Naive thymus-derived CD8-positive, alpha-beta T cell (primary cell): ENCODE results near the gene SNX12. TPM values are rescaled to one million over a fixed set of nuclear protein-coding genes. Genes with fewer than 3 reads are reported as not detected.

ENCODE experiments used
- ATAC-seq, 2 donors: fragments of 150-1000 bp; cut with Tn5 transposase in 1 of 2; sonication (Bioruptor Pico), chemical (Tn5 transposase) in 1 of 2; 1 replicate in 1 of 2; 2 replicates in 1 of 2; pipeline ENCODE4 v1.10.0; 2021; ENCODE audit warnings: mild to moderate bottlenecking in 2 of 2, moderate library complexity in 2 of 2
- POLR2A ChIA-PET: fragments of 350-600 bp; sonication (Branson Sonifier 250); formaldehyde crosslinking; loops from one replicate; lab custom pipeline; 2021; ENCODE audit warnings: antibody characterized with exemption; lab: Charles Lee
- DNase-seq, 10 donors: peaks; one replicate each; pipeline versions ENCODE4 v3.0.0 to v3.0.0-alpha.2; 2020 to 2022
- H3K27ac Mint-ChIP-seq, 10 donors: one replicate each; pipeline ENCODE4 v1.8.0; 2020 to 2022; ENCODE audit warnings: mild to moderate bottlenecking in 10 of 10, mixed read lengths in 10 of 10, moderate library complexity in 4 of 10, inconsistent platforms in 1 of 10
- H3K27me3 Mint-ChIP-seq, 5 donors: one replicate each; pipeline ENCODE4 v1.8.0; 2021 to 2022; ENCODE audit warnings: mixed read lengths in 5 of 5
- H3K36me3 Mint-ChIP-seq, 3 donors: one replicate each; pipeline ENCODE4 v1.8.0; 2020 to 2022; ENCODE audit warnings: mixed read lengths in 3 of 3, mild to moderate bottlenecking in 2 of 3, inconsistent platforms in 1 of 3
- H3K4me1 Mint-ChIP-seq, 4 donors: one replicate each; pipeline ENCODE4 v1.8.0; 2021 to 2022; ENCODE audit warnings: mixed read lengths in 4 of 4
- H3K4me3 Mint-ChIP-seq, 10 donors: one replicate each; pipeline ENCODE4 v1.8.0; 2020 to 2022; ENCODE audit warnings: mild to moderate bottlenecking in 10 of 10, mixed read lengths in 10 of 10, moderate library complexity in 6 of 10, inconsistent platforms in 1 of 10
- H3K9me3 Mint-ChIP-seq, 9 donors: one replicate each; pipeline ENCODE4 v1.8.0; 2020 to 2022; ENCODE audit warnings: mixed read lengths in 9 of 9, mild to moderate bottlenecking in 3 of 9, inconsistent platforms in 1 of 9, moderate library complexity in 1 of 9
- polyA plus RNA-seq, 3 donors: library from polyadenylated mRNA; unstranded; fragments of 300-500 nt; fragmentation: Illumina TruSeq; gene quantifications; one replicate each; pipeline ENCODE4 v1.2.3, GENCODE V29; 2021
- total RNA-seq, 8 experiments: library from RNA in 2 of 8; stranded (reverse) in 2 of 8; gene quantifications; one replicate each; pipeline ENCODE4 v1.2.3 and lab custom pipeline; 2021 to 2026

The SNX12 gene
- total and polyA plus RNA-seq, 5 experiments from 2014 or later: 2.4 to 29.8 (median 4.2) TPM

- Mint-ChIP-seq H3K4me3 (peak overlapping the region; percentile 73 to 88 (median 80)), H3K27me3 (no peaks in the 10 kb centered on the region)
Measured at GRCh38 chrX:71103110-71103983, 35.2 kb upstream of the SNX12 start.

GRCh38 chrX:71102292-71102691, 34.2 kb upstream of the SNX12 start:
- H3K36me3 Mint-ChIP-seq: peaks cover 0 to 21% (median 5%) of the 10 kb centered on the region in 3 donors
- no peaks in the 10 kb centered on the region for H3K9me3 Mint-ChIP-seq
- peak overlapping the region in 7 of 10 donors; percentile 12 to 88 (median 66) for H3K4me3 Mint-ChIP-seq
- ATAC-seq (no peak), DNase-seq (no peak)
- POLR2A ChIA-PET: interaction anchor here (0.9 to 10.6 kb wide), 10 partner anchors 9 to 264 kb away, joined by 3 to 134 read pairs (median 5); partner anchors contain the start of genes IL2RG, MED12 and TAF1
- H3K27ac Mint-ChIP-seq: peak overlapping the region; percentile 90 to 97 (median 94)
- no peaks in the 10 kb centered on the region for H3K27me3 Mint-ChIP-seq
- peaks cover 36 to 89% (median 85%) of the 10 kb centered on the region in 4 donors for H3K4me1 Mint-ChIP-seq

More at GRCh38 chrX:71103110-71103983, 35.2 kb upstream of the SNX12 start:
- Mint-ChIP-seq H3K4me1 (peaks cover 39 to 90% (median 89%) of the 10 kb centered on the region in 4 donors), H3K36me3 (peaks cover 0 to 31% (median 10%) of the 10 kb centered on the region in 3 donors), H3K9me3 (no peaks in the 10 kb centered on the region), H3K27ac (peak overlapping the region; percentile 90 to 97 (median 94))
- DNase-seq (peak; percentile 28 to 78 (median 50)), ATAC-seq (peak; percentile 41 to 58)
- POLR2A ChIA-PET: interaction anchor here (0.9 to 10.6 kb wide), 9 partner anchors 8 to 430 kb away, joined by 3 to 134 read pairs (median 5); partner anchors contain the start of genes IL2RG, MED12, NONO and OGT

DNA sequence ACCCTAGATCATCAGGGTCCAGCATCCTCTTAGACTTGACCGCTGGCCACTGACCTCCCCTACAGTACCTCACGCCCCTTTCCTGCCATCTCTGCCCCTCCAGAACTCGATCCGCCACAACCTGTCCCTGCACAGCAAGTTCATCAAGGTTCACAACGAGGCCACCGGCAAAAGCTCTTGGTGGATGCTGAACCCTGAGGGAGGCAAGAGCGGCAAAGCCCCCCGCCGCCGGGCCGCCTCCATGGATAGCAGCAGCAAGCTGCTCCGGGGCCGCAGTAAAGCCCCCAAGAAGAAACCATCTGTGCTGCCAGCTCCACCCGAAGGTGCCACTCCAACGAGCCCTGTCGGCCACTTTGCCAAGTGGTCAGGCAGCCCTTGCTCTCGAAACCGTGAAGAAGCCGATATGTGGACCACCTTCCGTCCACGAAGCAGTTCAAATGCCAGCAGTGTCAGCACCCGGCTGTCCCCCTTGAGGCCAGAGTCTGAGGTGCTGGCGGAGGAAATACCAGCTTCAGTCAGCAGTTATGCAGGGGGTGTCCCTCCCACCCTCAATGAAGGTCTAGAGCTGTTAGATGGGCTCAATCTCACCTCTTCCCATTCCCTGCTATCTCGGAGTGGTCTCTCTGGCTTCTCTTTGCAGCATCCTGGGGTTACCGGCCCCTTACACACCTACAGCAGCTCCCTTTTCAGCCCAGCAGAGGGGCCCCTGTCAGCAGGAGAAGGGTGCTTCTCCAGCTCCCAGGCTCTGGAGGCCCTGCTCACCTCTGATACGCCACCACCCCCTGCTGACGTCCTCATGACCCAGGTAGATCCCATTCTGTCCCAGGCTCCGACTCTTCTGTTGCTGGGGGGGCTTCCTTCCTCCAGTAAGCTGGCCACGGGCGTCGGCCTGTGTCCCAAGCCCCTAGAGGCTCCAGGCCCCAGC, 32.7 kb upstream of the SNX12 start:
- peaks cover 28 to 83% (median 79%) of the 10 kb centered on the region in 4 donors for H3K4me1 Mint-ChIP-seq
- H3K9me3 Mint-ChIP-seq: no peaks in the 10 kb centered on the region
- H3K27ac Mint-ChIP-seq: peak overlapping the region; percentile 77 to 97 (median 93)
- H3K36me3 Mint-ChIP-seq: peaks cover 0 to 7% (median 1%) of the 10 kb centered on the region in 3 donors
- peak overlapping the region in 6 of 10 donors; percentile 28 to 77 (median 51) for H3K4me3 Mint-ChIP-seq
- no peaks in the 10 kb centered on the region for H3K27me3 Mint-ChIP-seq
- ATAC-seq: peak; percentile 35 to 45
- POLR2A ChIA-PET: interaction anchor here (0.6 to 10.6 kb wide), 13 partner anchors 9 to 265 kb away, joined by 3 to 134 read pairs (median 5); partner anchors contain the start of genes IL2RG, MED12, SNX12 and TAF1
- DNase-seq: peak in 4 of 10 donors; percentile 14 to 70 (median 24)

DNA sequence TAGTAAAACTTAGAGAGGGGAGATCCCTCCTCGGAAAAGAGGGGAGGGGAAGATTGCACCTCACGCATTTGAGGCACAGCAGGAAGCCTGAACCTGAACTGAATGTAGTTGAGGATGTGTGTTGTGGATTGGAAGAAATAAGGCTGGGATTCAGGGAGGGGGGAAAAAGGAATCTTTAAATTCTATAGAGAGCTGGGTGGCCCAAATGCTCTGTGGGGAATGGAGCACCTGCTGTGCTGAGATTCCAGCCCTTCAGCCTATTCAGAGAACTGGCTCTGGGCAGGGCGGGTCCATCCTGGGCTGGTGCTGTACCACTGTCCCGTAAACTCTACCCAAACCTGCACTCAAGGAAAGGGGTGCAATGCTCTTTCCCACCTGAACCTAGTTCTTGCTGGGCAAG, 31.6 kb upstream of the SNX12 start:
- ATAC-seq (no peak), DNase-seq (no peak)
- H3K4me1 Mint-ChIP-seq: peaks cover 27 to 81% (median 77%) of the 10 kb centered on the region in 4 donors
- peak overlapping the region in 9 of 10 donors; percentile 64 to 92 (median 84) for H3K27ac Mint-ChIP-seq
- H3K36me3 Mint-ChIP-seq: peaks cover 0 to 3% (median 0%) of the 10 kb centered on the region in 3 donors
- H3K4me3 Mint-ChIP-seq: peak overlapping the region in 8 of 10 donors; percentile 13 to 71 (median 54)
- POLR2A ChIA-PET: interaction anchor here (1.0 to 10.6 kb wide), 8 partner anchors 8 to 267 kb away, joined by 3 to 134 read pairs (median 12); partner anchors contain the start of genes IL2RG, MED12 and TAF1
- no peaks in the 10 kb centered on the region for H3K9me3 Mint-ChIP-seq
- no peaks in the 10 kb centered on the region for H3K27me3 Mint-ChIP-seq

DNA sequence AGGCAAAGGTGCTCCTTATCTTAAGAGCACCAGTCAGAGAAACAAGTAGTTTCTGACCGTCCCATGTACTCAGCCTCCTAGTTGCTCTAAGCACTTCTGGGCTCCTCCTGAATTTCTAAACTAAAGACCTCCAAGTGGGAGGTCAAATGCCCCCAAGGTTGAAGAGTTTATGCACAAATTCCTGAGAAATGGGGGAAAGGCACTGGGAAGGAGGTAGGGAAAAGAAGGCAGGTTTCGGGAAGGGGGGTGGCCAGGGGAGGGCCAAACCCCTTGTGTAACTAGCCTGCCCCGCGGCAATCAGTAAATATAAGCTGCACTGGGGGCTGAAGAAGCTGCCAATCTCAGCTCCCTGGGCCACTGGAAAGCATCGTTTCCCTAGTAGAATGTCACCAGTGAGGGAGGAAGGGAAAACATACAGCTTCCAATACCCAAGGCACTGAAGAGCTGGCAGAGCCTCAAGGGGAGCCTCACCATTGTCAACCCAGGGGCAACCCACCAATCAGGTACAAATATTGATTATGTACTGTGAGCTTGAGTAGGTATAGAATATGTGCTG, 30.9 kb upstream of the SNX12 start:
- no peak for ATAC-seq
- no peaks in the 10 kb centered on the region for H3K27me3 Mint-ChIP-seq
- H3K4me1 Mint-ChIP-seq: peaks cover 26 to 74% (median 70%) of the 10 kb centered on the region in 4 donors
- no peak for DNase-seq
- peaks cover 0 to 3% (median 0%) of the 10 kb centered on the region in 3 donors for H3K36me3 Mint-ChIP-seq
- H3K9me3 Mint-ChIP-seq: no peaks in the 10 kb centered on the region
- peak overlapping the region in 6 of 10 donors; percentile 13 to 71 (median 54) for H3K4me3 Mint-ChIP-seq
- POLR2A ChIA-PET: interaction anchor here (1.0 to 10.6 kb wide), 7 partner anchors 9 to 267 kb away, joined by 3 to 134 read pairs (median 11); partner anchors contain the start of genes IL2RG, MED12 and TAF1
- H3K27ac Mint-ChIP-seq: peak overlapping the region in 8 of 10 donors; percentile 64 to 91 (median 85)

GRCh38 chrX:71098302-71098701, 30.2 kb upstream of the SNX12 start:
- H3K9me3 Mint-ChIP-seq: no peaks in the 10 kb centered on the region
- H3K4me3 Mint-ChIP-seq: peak overlapping the region; percentile 16 to 71 (median 59)
- peak; percentile 42 to 43 for ATAC-seq
- POLR2A ChIA-PET: interaction anchor here (1.1 to 1.3 kb wide), 2 partner anchors 20 to 31 kb away, joined by 3 to 4 read pairs; partner anchors contain the start of gene MED12
- peak; percentile 64 to 90 (median 75) for DNase-seq
- H3K27ac Mint-ChIP-seq: peak overlapping the region in 9 of 10 donors; percentile 25 to 87 (median 82)
- H3K36me3 Mint-ChIP-seq: peaks cover 0 to 3% (median 0%) of the 10 kb centered on the region in 3 donors
- H3K27me3 Mint-ChIP-seq: no peaks in the 10 kb centered on the region
- H3K4me1 Mint-ChIP-seq: peaks cover 22 to 66% (median 63%) of the 10 kb centered on the region in 4 donors

GRCh38 chrX:71096760-71097032, 28.6 kb upstream of the SNX12 start:
- POLR2A ChIA-PET: interaction anchor here (1.2 to 2.1 kb wide), 7 partner anchors 9 to 86 kb away, joined by 3 to 17 read pairs (median 5); partner anchors contain the start of genes IL2RG, MED12 and SNX12

DNA sequence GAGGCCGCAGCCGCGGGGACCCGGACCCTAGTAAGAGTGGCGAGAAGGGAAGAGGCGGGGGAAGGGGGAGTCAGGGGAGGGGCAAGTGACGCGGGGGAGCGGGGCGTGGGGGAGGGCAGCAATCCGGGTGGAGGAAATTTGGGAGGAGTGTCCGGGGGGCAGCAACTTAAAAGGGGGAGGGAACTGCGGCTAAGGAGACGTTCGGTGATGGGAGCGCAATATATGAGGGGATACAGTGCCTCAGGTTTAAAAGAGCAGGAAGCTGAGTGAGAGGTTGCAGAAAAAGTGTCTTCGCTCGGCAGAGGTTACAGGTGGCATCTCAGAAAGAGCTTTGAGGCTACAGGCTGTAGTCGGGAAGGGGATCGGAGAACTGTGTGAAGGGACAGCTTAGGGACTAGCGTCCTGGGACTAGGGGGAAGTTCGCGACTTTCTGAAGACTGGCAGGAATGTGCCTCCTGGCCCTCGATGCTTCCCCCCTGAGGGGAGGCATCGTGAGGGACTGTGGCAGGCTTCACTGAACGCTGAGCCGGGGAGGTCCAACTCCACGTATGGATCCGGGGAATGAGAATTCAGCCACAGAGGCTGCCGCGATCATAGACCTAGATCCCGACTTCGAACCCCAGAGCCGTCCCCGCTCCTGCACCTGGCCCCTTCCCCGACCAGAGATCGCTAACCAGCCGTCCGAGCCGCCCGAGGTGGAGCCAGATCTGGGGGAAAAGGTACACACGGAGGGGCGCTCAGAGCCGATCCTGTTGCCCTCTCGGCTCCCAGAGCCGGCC, 28.0 kb upstream of the SNX12 start:
- DNase-seq: peak in 5 of 10 donors; percentile 55 to 85 (median 71)

More at GRCh38 chrX:71096760-71097032, 28.6 kb upstream of the SNX12 start:
- ATAC-seq: no peak
- Mint-ChIP-seq H3K27me3 (no peaks in the 10 kb centered on the region), H3K4me3 (peak overlapping the region; percentile 91 to 96 (median 94)), H3K4me1 (peaks cover 20 to 52% (median 48%) of the 10 kb centered on the region in 4 donors), H3K36me3 (peaks cover 0 to 3% (median 0%) of the 10 kb centered on the region in 3 donors), H3K27ac (peak overlapping the region in 9 of 10 donors; percentile 43 to 99 (median 96)), H3K9me3 (no peaks in the 10 kb centered on the region)
- DNase-seq: no peak

GRCh38 chrX:71095555-71095980, 27.4 kb upstream of the SNX12 start, which contains the start of gene FOXO4:
Gene FOXO4 (plus strand): TSS chrX:71095851. CDS start chrX:71096529, 678 bp downstream.
- Mint-ChIP-seq H3K4me1 (peaks cover 11 to 41% (median 37%) of the 10 kb centered on the region in 4 donors), H3K27me3 (no peaks in the 10 kb centered on the region), H3K9me3 (no peaks in the 10 kb centered on the region), H3K27ac (peak within 1 kb of the TSS; percentile 84 to 99 (median 96)), H3K4me3 (peak within 1 kb of the TSS; percentile 91 to 96 (median 94)), H3K36me3 (no peaks in the 10 kb centered on the region)
- DNase-seq (peak; percentile 74 to 94 (median 87)), ATAC-seq (peak; percentile 83 to 86)
- POLR2A ChIA-PET: interaction anchor here (1.2 to 2.1 kb wide), 6 partner anchors 10 to 87 kb away, joined by 3 to 17 read pairs (median 6); partner anchors contain the start of genes IL2RG, MED12 and SNX12

More for the DNA sequence above, 28.0 kb upstream of the SNX12 start:
- H3K4me1 Mint-ChIP-seq: peaks cover 15 to 47% (median 43%) of the 10 kb centered on the region in 4 donors
- no peaks in the 10 kb centered on the region for H3K9me3 Mint-ChIP-seq
- H3K36me3 Mint-ChIP-seq: peaks cover 0 to 1% (median 0%) of the 10 kb centered on the region in 3 donors
- POLR2A ChIA-PET: interaction anchor here (0.6 to 2.1 kb wide), 9 partner anchors 10 to 86 kb away, joined by 3 to 17 read pairs (median 5); partner anchors contain the start of genes IL2RG, MED12 and SNX12
- H3K27ac Mint-ChIP-seq: peak overlapping the region; percentile 84 to 99 (median 96)
- H3K27me3 Mint-ChIP-seq: no peaks in the 10 kb centered on the region
- H3K4me3 Mint-ChIP-seq: peak overlapping the region; percentile 91 to 96 (median 94)
- ATAC-seq: peak; percentile 64 to 69

GRCh38 chrX:71095033-71095432, 26.9 kb upstream of the SNX12 start:
- ATAC-seq: no peak

More at GRCh38 chrX:71095033-71095432, 26.9 kb upstream of the SNX12 start:
- Mint-ChIP-seq H3K4me1 (peaks cover 11 to 38% (median 34%) of the 10 kb centered on the region in 4 donors), H3K36me3 (no peaks in the 10 kb centered on the region), H3K9me3 (no peaks in the 10 kb centered on the region), H3K27ac (peak overlapping the region; percentile 31 to 99 (median 91)), H3K27me3 (no peaks in the 10 kb centered on the region), H3K4me3 (peak overlapping the region; percentile 86 to 96 (median 94))
- POLR2A ChIA-PET: interaction anchor here (1.5 to 2.1 kb wide), 2 partner anchors 17 to 24 kb away, joined by 12 to 17 read pairs; partner anchors contain the start of genes IL2RG and MED12
- DNase-seq: no peak
